ENCODE measurements around the gene AOPEP.

AOPEP gene

DNA sequence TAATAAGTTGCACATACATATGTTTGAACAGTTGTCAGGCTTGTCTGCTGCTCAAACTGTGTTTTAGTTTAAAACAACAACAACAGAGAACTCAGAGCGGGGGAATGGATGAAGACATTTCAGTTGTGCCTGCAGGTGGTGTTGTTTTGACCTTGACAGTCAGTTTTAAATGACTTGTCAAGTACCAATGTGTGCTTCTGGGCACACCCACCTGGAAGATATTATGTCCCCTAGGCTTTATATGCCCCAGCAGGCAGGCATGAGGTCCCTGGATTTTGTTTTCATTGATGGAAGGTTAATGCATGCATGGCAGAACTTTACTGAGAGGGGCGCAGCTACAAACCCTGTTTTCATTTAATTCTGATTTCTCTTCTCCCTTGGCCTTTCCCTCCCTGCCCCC, 84.6 kb downstream of the AOPEP start:
- TF ChIP-seq EZH2phosphoT487 (IDR thresholded peaks at IDR 0.05; ENCODE audit: borderline replicate concordance, low read length) (no peak), CTCF (IDR thresholded peaks at IDR 0.05; ENCODE audit: low read depth, low read length, poor library complexity, severe bottlenecking) (no peak)
- no peaks in the 10 kb centered on the region for H4K20me1 ChIP-seq (ENCODE audit: control insufficient read depth, insufficient read depth, low read depth, low read length)
- no peaks in the 10 kb centered on the region for H3K9me3 ChIP-seq (ENCODE audit: control insufficient read depth, insufficient read depth, low read length)
- H3K9me2 ChIP-seq (replicated peaks; ENCODE audit: control insufficient read depth, low read length): no peaks in the 10 kb centered on the region
- no peak overlapping the region for H3K27ac ChIP-seq (ENCODE audit: low read depth, low read length)
- no peak overlapping the region for H3K4me3 ChIP-seq (ENCODE audit: low read length)
- H3K79me2 ChIP-seq (ENCODE audit: control insufficient read depth, low read length): no peaks in the 10 kb centered on the region
- H3K4me2 ChIP-seq (ENCODE audit: low read length): no peak overlapping the region
- peaks cover 3% of the 10 kb centered on the region; the same call in 1 of the 2 replicates for H3K4me1 ChIP-seq (ENCODE audit: control insufficient read depth, low read length)
- peaks cover 2% of the 10 kb centered on the region for H3K36me3 ChIP-seq (ENCODE audit: control insufficient read depth, low read length)
- no peaks in the 10 kb centered on the region for H3F3A ChIP-seq (ENCODE audit: control insufficient read depth, insufficient read depth)
- no peaks in the 10 kb centered on the region for H3K27me3 ChIP-seq (ENCODE audit: control insufficient read depth, low read length)

- Histone ChIP-seq H4K20me1 (ENCODE audit: control insufficient read depth, insufficient read depth, low read depth, low read length) (no peaks in the 10 kb centered on the region), H3K9me2 (replicated peaks; ENCODE audit: control insufficient read depth, low read length) (no peaks in the 10 kb centered on the region), H3K4me1 (ENCODE audit: control insufficient read depth, low read length) (peaks cover 3% of the 10 kb centered on the region; the same call in 1 of the 2 replicates), H3F3A (ENCODE audit: control insufficient read depth, insufficient read depth) (no peaks in the 10 kb centered on the region), H3K27ac (ENCODE audit: low read depth, low read length) (no peak overlapping the region), H3K27me3 (ENCODE audit: control insufficient read depth, low read length) (no peaks in the 10 kb centered on the region), H3K4me3 (ENCODE audit: low read length) (no peak overlapping the region), H3K79me2 (ENCODE audit: control insufficient read depth, low read length) (no peaks in the 10 kb centered on the region), H3K36me3 (ENCODE audit: control insufficient read depth, low read length) (no peaks in the 10 kb centered on the region; the same call in 1 of the 2 replicates), H3K9me3 (ENCODE audit: control insufficient read depth, insufficient read depth, low read length) (no peaks in the 10 kb centered on the region), H3K4me2 (ENCODE audit: low read length) (no peak overlapping the region)
- no peak for TF ChIP-seq EZH2phosphoT487 (IDR thresholded peaks at IDR 0.05; ENCODE audit: borderline replicate concordance, low read length)
- TF ChIP-seq CTCF (IDR thresholded peaks at IDR 0.05; ENCODE audit: low read depth, low read length, poor library complexity, severe bottlenecking): no peak
These were observed 85.8 kb downstream of the AOPEP start for GRCh38 chr9:94812343-94812742.

DNA sequence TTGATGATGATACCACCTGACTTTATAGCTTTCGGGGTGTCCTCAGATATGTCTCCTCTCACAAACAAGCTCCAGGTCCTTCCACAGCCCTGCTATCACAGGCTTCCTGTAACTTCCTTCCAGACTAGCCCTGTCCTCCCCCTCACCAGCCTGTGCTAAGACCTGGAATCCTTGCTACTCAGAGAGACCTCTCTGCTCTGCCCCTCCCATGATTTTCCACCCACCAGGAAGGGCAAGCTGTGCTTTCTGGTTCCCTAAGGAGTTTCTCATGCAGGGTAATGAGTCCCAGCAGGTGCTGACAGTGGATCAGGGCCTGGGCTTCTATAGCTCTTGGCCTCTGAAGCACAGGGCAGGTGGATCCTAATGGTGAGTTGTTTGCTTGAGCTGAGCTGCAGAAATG, 86.9 kb downstream of the AOPEP start:
- no peak for TF ChIP-seq CTCF (IDR thresholded peaks at IDR 0.05; ENCODE audit: low read depth, low read length, poor library complexity, severe bottlenecking)
- no peak for TF ChIP-seq EZH2phosphoT487 (IDR thresholded peaks at IDR 0.05; ENCODE audit: borderline replicate concordance, low read length)
- H3K36me3 ChIP-seq (ENCODE audit: control insufficient read depth, low read length): no peaks in the 10 kb centered on the region
- H3K27me3 ChIP-seq (ENCODE audit: control insufficient read depth, low read length): no peaks in the 10 kb centered on the region
- H3K4me1 ChIP-seq (ENCODE audit: control insufficient read depth, low read length): no peaks in the 10 kb centered on the region
- no peak overlapping the region for H3K4me3 ChIP-seq (ENCODE audit: low read length)
- H3F3A ChIP-seq (ENCODE audit: control insufficient read depth, insufficient read depth): no peaks in the 10 kb centered on the region
- no peaks in the 10 kb centered on the region for H4K20me1 ChIP-seq (ENCODE audit: control insufficient read depth, insufficient read depth, low read depth, low read length)
- H3K9me3 ChIP-seq (ENCODE audit: control insufficient read depth, insufficient read depth, low read length): no peaks in the 10 kb centered on the region
- H3K9me2 ChIP-seq (replicated peaks; ENCODE audit: control insufficient read depth, low read length): no peaks in the 10 kb centered on the region
- no peak overlapping the region for H3K27ac ChIP-seq (ENCODE audit: low read depth, low read length)
- no peak overlapping the region for H3K4me2 ChIP-seq (ENCODE audit: low read length)
- no peaks in the 10 kb centered on the region for H3K79me2 ChIP-seq (ENCODE audit: control insufficient read depth, low read length)

All from DOHH2 (cell line).